GM23248 (cell line): Measurements from ENCODE around the gene MAP3K9. TPM values are rescaled to one million over a fixed set of nuclear protein-coding genes. Genes with fewer than 3 reads are reported as not detected.

Source experiments
- DNase-seq: peaks from one replicate; pipeline ENCODE4 v3.0.0-alpha.2; 2015
- H2AFZ ChIP-seq: fragments of 200-600 bp; sonication (generic); 2 replicates; pipeline ENCODE4 v1.6.1; 2016; ENCODE audit warnings: antibody characterized with exemption
- H3F3A ChIP-seq: fragments of 200-600 bp; sonication (generic); 2 replicates; pipeline ENCODE4 v1.6.1; 2016; ENCODE audit warnings: mild to moderate bottlenecking, antibody characterized with exemption, mixed run types; ENCODE audit not compliant: insufficient read depth
- H3K27ac ChIP-seq: fragments of 200-600 bp; sonication (generic); 2 replicates; pipeline ENCODE4 v1.5.1; 2016; ENCODE audit warnings: mild to moderate bottlenecking
- H3K27me3 ChIP-seq: fragments of 200-600 bp; sonication (generic); replicated peaks from 2 replicates; pipeline ENCODE4 v1.6.1; 2016; ENCODE audit warnings: mild to moderate bottlenecking; ENCODE audit not compliant: insufficient read depth
- H3K36me3 ChIP-seq: fragments of 200-600 bp; sonication (generic); 2 replicates; pipeline ENCODE4 v1.6.1; 2016; ENCODE audit warnings: low read depth, mild to moderate bottlenecking
- H3K4me1 ChIP-seq: fragments of 200-600 bp; sonication (generic); 2 replicates; pipeline ENCODE4 v1.6.1; 2016; ENCODE audit warnings: mild to moderate bottlenecking; ENCODE audit not compliant: insufficient read depth
- H3K4me2 ChIP-seq: fragments of 200-600 bp; sonication (generic); one replicate; pipeline ENCODE4 v1.6.1; 2016; ENCODE audit warnings: mild to moderate bottlenecking; ENCODE audit not compliant: unreplicated experiment
- H3K4me3 ChIP-seq: fragments of 200-600 bp; sonication (generic); 2 replicates; pipeline ENCODE4 v1.5.1; 2016; ENCODE audit warnings: mild to moderate bottlenecking
- H3K79me2 ChIP-seq: fragments of 200-600 bp; sonication (generic); 2 replicates; pipeline ENCODE4 v1.6.1; 2016; ENCODE audit warnings: mild to moderate bottlenecking; ENCODE audit not compliant: insufficient read depth
- H3K9ac ChIP-seq: fragments of 200-600 bp; sonication (generic); 2 replicates; pipeline ENCODE4 v1.6.1; 2016; ENCODE audit warnings: mild to moderate bottlenecking
- H3K9me2 ChIP-seq: fragments of 200-600 bp; sonication (generic); 2 replicates; pipeline ENCODE4 v1.6.1; 2016; ENCODE audit warnings: mixed run types, mild to moderate bottlenecking, moderate library complexity; ENCODE audit not compliant: insufficient read depth
- H3K9me3 ChIP-seq: fragments of 200-600 bp; sonication (generic); one replicate; pipeline ENCODE4 v1.6.1; 2017; ENCODE audit warnings: low read depth
- H4K20me1 ChIP-seq: fragments of 200-600 bp; sonication (generic); 2 replicates; pipeline ENCODE4 v1.6.0; 2016; ENCODE audit not compliant: insufficient read depth
- EZH2 ChIP-seq: fragments of 200-600 bp; sonication (generic); IDR thresholded peaks from 2 replicates; pipeline ENCODE4 v1.6.1; 2018; ENCODE audit warnings: antibody characterized with exemption, mild to moderate bottlenecking; ENCODE audit not compliant: insufficient read depth, poor library complexity, severe bottlenecking
- EZH2phosphoT487 ChIP-seq: fragments of 200-600 bp; sonication (generic); IDR thresholded peaks from 2 replicates; pipeline ENCODE4 v1.6.1; 2018; ENCODE audit warnings: antibody characterized with exemption, moderate library complexity, mild to moderate bottlenecking, low read depth; ENCODE audit not compliant: insufficient read depth
- WGBS, 2 experiments: methylation state at CpG; one replicate each; pipeline ENCODE4 v1.1.6; 2015 to 2017; ENCODE audit warnings: low lambda C conversion rate in 2 of 2, low coverage in 1 of 2; ENCODE audit errors: missing lambda C conversion rate in 2 of 2; 5-methylcytosine and 5-hydroxymethylcytosine counted together
- in situ Hi-C: fragments of 300-500 bp; cut with MboI; formaldehyde crosslinking; loops from 2 replicates; pipeline ENCODE4 v1.15.0; 2020
- polyA plus RNA-seq: library from polyadenylated mRNA; unstranded; fragments of >200 nt; fragmentation: Nextera tagmentation; extraction: Ambion mirVana; gene quantifications from 2 replicates; pipeline ENCODE4 v1.2.1, GENCODE V29; 2016
- total RNA-seq: library from RNA; depleted of rRNA; stranded (reverse); fragments of >200 nt; shearing (Covaris generic); gene quantifications from 2 replicates; pipeline ENCODE4 v1.2.3, GENCODE V29; 2014

Gene MAP3K9
- total and polyA plus RNA-seq, 2 experiments from 2014 or later, result 0.05 TPM; not detected in 1

GRCh38 chr14:70735043-70735442, 74.3 kb downstream of the MAP3K9 start:
- Histone ChIP-seq H3K79me2 (no peaks in the 10 kb centered on the region), H3K27ac (no peak overlapping the region), H3K9me3 (no peaks in the 10 kb centered on the region), H3K4me2 (no peak overlapping the region), H3K9me2 (no peaks in the 10 kb centered on the region), H3F3A (no peaks in the 10 kb centered on the region), H3K4me1 (no peaks in the 10 kb centered on the region), H4K20me1 (no peaks in the 10 kb centered on the region), H2AFZ (no peak overlapping the region), H3K36me3 (no peaks in the 10 kb centered on the region), H3K4me3 (no peak overlapping the region), H3K9ac (no peak overlapping the region), H3K27me3 (no peaks in the 10 kb centered on the region; the same call in 1 of the 2 replicates)
- TF ChIP-seq EZH2phosphoT487, result no peak
- no peak for TF ChIP-seq EZH2
- in situ Hi-C loops, result no loop called here
- 4% methylated on average over 4 of the region's 4 CpGs for WGBS, 2 experiments
- DNase-seq, result no peak

DNA sequence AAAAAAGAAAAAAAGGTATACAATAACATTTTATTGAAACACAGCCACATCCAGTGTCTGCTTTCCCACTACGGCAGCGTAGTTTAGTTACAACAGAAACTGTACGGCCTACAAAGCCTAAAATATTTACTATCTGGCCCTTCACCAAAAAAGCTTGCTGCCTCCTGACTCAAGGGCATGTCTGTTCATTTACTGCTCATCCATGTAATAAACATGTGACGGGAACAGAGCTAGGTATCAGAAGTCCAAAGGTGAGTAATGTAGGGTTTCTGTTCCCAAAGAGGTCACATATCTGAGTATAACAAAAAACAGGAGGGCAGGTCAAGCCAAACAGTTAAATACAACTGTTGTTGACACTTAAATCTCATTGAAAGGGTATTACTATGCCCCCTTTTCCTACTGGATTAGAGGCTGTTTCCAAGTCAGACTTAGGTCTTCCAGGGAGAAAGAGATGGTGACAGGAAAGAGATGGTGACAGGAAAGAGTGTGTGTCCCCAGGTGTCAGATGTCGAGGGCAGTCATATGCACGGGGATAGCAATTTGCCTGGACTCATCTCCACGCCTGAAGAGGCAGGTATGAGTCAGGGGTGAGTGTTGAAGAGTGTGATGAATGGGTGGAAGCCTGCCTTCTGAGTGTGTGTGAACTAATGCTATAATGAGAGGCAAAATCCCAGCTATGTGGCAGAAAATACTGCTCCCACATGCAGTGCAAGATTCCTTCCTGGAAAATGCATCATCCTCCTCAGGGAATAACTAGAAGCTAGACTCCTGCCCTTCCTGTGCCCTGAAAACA, 77.7 kb downstream of the MAP3K9 start:
- Histone ChIP-seq H3K36me3 (no peaks in the 10 kb centered on the region), H3K4me2 (no peak overlapping the region), H3K4me3 (no peak overlapping the region), H3K9ac (no peak overlapping the region), H3K27me3 (no peaks in the 10 kb centered on the region; the same call in 1 of the 2 replicates), H4K20me1 (no peaks in the 10 kb centered on the region), H3K4me1 (no peaks in the 10 kb centered on the region), H3K9me3 (no peaks in the 10 kb centered on the region), H3K27ac (no peak overlapping the region), H3F3A (no peaks in the 10 kb centered on the region), H2AFZ (no peak overlapping the region), H3K79me2 (no peaks in the 10 kb centered on the region), H3K9me2 (no peaks in the 10 kb centered on the region)
- no peak for TF ChIP-seq EZH2
- TF ChIP-seq EZH2phosphoT487, result no peak
- no peak for DNase-seq
- WGBS, 2 experiments, result 37 to 46% methylated on average over 7 of the region's 7 CpGs
- in situ Hi-C loops, result no loop called here

DNA sequence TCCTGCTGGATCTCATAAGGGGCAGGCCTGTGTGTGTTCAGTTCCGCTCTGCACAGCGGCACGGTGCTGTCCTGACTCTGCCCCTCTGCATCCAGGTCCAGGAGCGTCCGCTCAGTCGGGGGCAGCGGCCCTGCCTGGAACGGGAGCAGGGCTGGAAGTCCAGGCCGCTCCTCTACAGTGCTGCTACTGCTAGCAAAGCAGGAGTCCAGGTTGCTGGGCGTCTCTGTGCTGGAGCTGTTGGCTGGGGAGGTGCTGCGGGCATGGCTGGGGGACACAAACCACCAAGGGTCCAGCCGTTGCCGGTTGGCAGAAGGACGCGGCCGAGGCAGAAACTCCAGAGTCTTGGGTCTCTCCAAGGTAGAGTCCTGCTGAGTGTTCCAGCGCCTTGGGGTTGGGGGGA, 78.9 kb downstream of the MAP3K9 start:
- Histone ChIP-seq H3K79me2 (no peaks in the 10 kb centered on the region), H4K20me1 (no peaks in the 10 kb centered on the region), H3K9me2 (no peaks in the 10 kb centered on the region), H3K9ac (no peak overlapping the region), H3K9me3 (no peaks in the 10 kb centered on the region), H3F3A (no peaks in the 10 kb centered on the region), H3K4me2 (no peak overlapping the region), H3K27me3 (0 out of 2 replicates have a peak, but pooled peaks cover 8% of the 10 kb centered on the region), H2AFZ (no peak overlapping the region), H3K27ac (no peak overlapping the region), H3K4me1 (no peaks in the 10 kb centered on the region), H3K36me3 (no peaks in the 10 kb centered on the region), H3K4me3 (no peak overlapping the region)
- TF ChIP-seq EZH2 (no peak), EZH2phosphoT487 (no peak)
- in situ Hi-C loops, result no loop called here
- DNase-seq, result no peak
- WGBS, 2 experiments, result 65 to 66% methylated on average over 15 to 17 of the region's 17 CpGs

GRCh38 chr14:70726651-70727375, 82.5 kb downstream of the MAP3K9 start:
- Histone ChIP-seq H3F3A (no peaks in the 10 kb centered on the region), H3K4me3 (no peak overlapping the region), H3K9ac (no peak overlapping the region), H3K27ac (no peak overlapping the region), H3K36me3 (no peaks in the 10 kb centered on the region), H3K27me3 (peaks cover 26% of the 10 kb centered on the region; the same call in 1 of the 2 replicates), H3K4me2 (no peak overlapping the region), H3K9me3 (no peaks in the 10 kb centered on the region), H3K9me2 (no peaks in the 10 kb centered on the region), H4K20me1 (no peaks in the 10 kb centered on the region), H3K4me1 (no peaks in the 10 kb centered on the region), H2AFZ (no peak overlapping the region), H3K79me2 (no peaks in the 10 kb centered on the region)
- in situ Hi-C loops, result no loop called here
- no peak for DNase-seq
- 39 to 42% methylated on average over 6 of the region's 6 CpGs for whole genome bisulfite sequencing, 2 experiments
- TF ChIP-seq EZH2 (no peak), EZH2phosphoT487 (no peak)
